BE2C (cell line): Measurements from ENCODE around the gene FOXRED1.

Source experiments
- DNase-seq: peaks from one replicate; pipeline ENCODE4 v3.0.0-alpha.2; 2020
- H3K27me3 ChIP-seq: fragments of 250-450 bp; sonication (Bioruptor Pico); 2 replicates; pipeline ENCODE4 v1.5.1; 2020; ENCODE audit warnings: mild to moderate bottlenecking
- H3K36me3 ChIP-seq: fragments of 250-450 bp; sonication (Bioruptor Pico); 2 replicates; pipeline ENCODE4 v1.5.1; 2020; ENCODE audit warnings: mild to moderate bottlenecking
- H3K4me1 ChIP-seq: fragments of 250-450 bp; sonication (Bioruptor Pico); 2 replicates; pipeline ENCODE4 v1.5.1; 2020
- H3K4me3 ChIP-seq: 2 replicates; pipeline ENCODE4 v1.5.1; 2011; ENCODE audit warnings: low read depth, low read length
- H3K9me3 ChIP-seq: fragments of 250-450 bp; sonication (Bioruptor Pico); 2 replicates; pipeline ENCODE4 v1.5.1; 2020
- CTCF ChIP-seq: IDR thresholded peaks from 2 replicates; pipeline ENCODE4 v1.5.1; 2012; ENCODE audit warnings: mild to moderate bottlenecking, low read depth, low read length

FOXRED1 gene

GRCh38 chr11:126318574-126319373 lies 49.8 kb downstream of the FOXRED1 start:
- peaks cover 3% of the 10 kb centered on the region; the same call in 1 of the 2 replicates for H3K36me3 ChIP-seq
- H3K27me3 ChIP-seq = no peaks in the 10 kb centered on the region
- TF ChIP-seq CTCF = no peak
- no peak overlapping the region for H3K4me3 ChIP-seq
- H3K4me1 ChIP-seq = peaks cover 3% of the 10 kb centered on the region
- no peak for DNase-seq
- no peaks in the 10 kb centered on the region for H3K9me3 ChIP-seq

GRCh38 chr11:126319374-126319740 lies 50.4 kb downstream of the FOXRED1 start:
- H3K4me1 ChIP-seq = peaks cover 3% of the 10 kb centered on the region
- H3K27me3 ChIP-seq = no peaks in the 10 kb centered on the region
- H3K9me3 ChIP-seq = no peaks in the 10 kb centered on the region
- DNase-seq = no peak
- no peak for TF ChIP-seq CTCF
- H3K36me3 ChIP-seq = no peaks in the 10 kb centered on the region
- no peak overlapping the region for H3K4me3 ChIP-seq

- Histone ChIP-seq H3K27me3 (no peaks in the 10 kb centered on the region), H3K36me3 (no peaks in the 10 kb centered on the region), H3K4me1 (no peaks in the 10 kb centered on the region), H3K4me3 (no peak overlapping the region), H3K9me3 (no peaks in the 10 kb centered on the region)
- no peak for TF ChIP-seq CTCF
- DNase-seq = no peak
These were observed 54.0 kb downstream of the FOXRED1 start for GRCh38 chr11:126322996-126323395.

GRCh38 chr11:126327281-126328000 lies 58.5 kb downstream of the FOXRED1 start:
- no peaks in the 10 kb centered on the region for H3K9me3 ChIP-seq
- no peak overlapping the region for H3K4me3 ChIP-seq
- no peaks in the 10 kb centered on the region for H3K36me3 ChIP-seq
- TF ChIP-seq CTCF = no peak
- H3K27me3 ChIP-seq = no peaks in the 10 kb centered on the region
- no peak for DNase-seq
- H3K4me1 ChIP-seq = peaks cover 11% of the 10 kb centered on the region
